Measurements from ENCODE around the gene UNC13C. TPM values are rescaled to one million over a fixed set of nuclear protein-coding genes. Genes with fewer than 3 reads are reported as not detected.

The UNC13C gene
- total RNA-seq, 4 donors from 2014 or later: 0.04 to 0.24 (median 0.22) TPM

- Histone ChIP-seq H3K27me3 (no peaks in the 10 kb centered on the region), H3K9me3 (peaks cover 4% of the 10 kb centered on the region), H3K36me3 (no peaks in the 10 kb centered on the region), H3K4me3 (no peak overlapping the region), H3K4me1 (no peaks in the 10 kb centered on the region), H3K27ac (no peak overlapping the region)
- WGBS: 100% methylated on average over 2 of the region's 4 CpGs
- DNase-seq (ENCODE audit: low spot score in 2 of 2): no peak
- TF ChIP-seq POLR2A (IDR thresholded peaks at IDR 0.05): no peak
- TF ChIP-seq CTCF (IDR thresholded peaks at IDR 0.05): no peak
- no peak for TF ChIP-seq POLR2AphosphoS5 (IDR thresholded peaks at IDR 0.05)
- TF ChIP-seq EP300 (IDR thresholded peaks at IDR 0.05): no peak
These were observed 249.3 kb downstream of the UNC13C start for GRCh38 chr15:54227569-54227968.

GRCh38 chr15:54250326-54250725, 272.1 kb downstream of the UNC13C start:
- WGBS: 63% methylated on average over 3 of the region's 3 CpGs
- no peak for DNase-seq (ENCODE audit: low spot score in 2 of 2)

GRCh38 chr15:54256190-54256589, 277.9 kb downstream of the UNC13C start:
- no peaks in the 10 kb centered on the region for H3K36me3 ChIP-seq
- H3K9me3 ChIP-seq: no peaks in the 10 kb centered on the region
- H3K27me3 ChIP-seq: no peaks in the 10 kb centered on the region
- TF ChIP-seq EP300 (IDR thresholded peaks at IDR 0.05): no peak
- TF ChIP-seq POLR2AphosphoS5 (IDR thresholded peaks at IDR 0.05): no peak
- no peak for TF ChIP-seq POLR2A (IDR thresholded peaks at IDR 0.05)
- no peak for TF ChIP-seq CTCF (IDR thresholded peaks at IDR 0.05)
- H3K4me1 ChIP-seq: no peaks in the 10 kb centered on the region
- no peak overlapping the region for H3K4me3 ChIP-seq
- WGBS: 97% methylated on average over 6 of the region's 6 CpGs
- H3K27ac ChIP-seq: no peak overlapping the region
- no peak for DNase-seq (ENCODE audit: low spot score in 2 of 2)

More at GRCh38 chr15:54250326-54250725, 272.1 kb downstream of the UNC13C start:
- no peak overlapping the region for H3K27ac ChIP-seq
- H3K4me1 ChIP-seq: no peaks in the 10 kb centered on the region
- H3K9me3 ChIP-seq: no peaks in the 10 kb centered on the region
- no peaks in the 10 kb centered on the region for H3K27me3 ChIP-seq
- TF ChIP-seq CTCF (IDR thresholded peaks at IDR 0.05) (no peak), EP300 (IDR thresholded peaks at IDR 0.05) (no peak), POLR2AphosphoS5 (IDR thresholded peaks at IDR 0.05) (no peak), POLR2A (IDR thresholded peaks at IDR 0.05) (no peak)
- no peaks in the 10 kb centered on the region for H3K36me3 ChIP-seq
- H3K4me3 ChIP-seq: no peak overlapping the region

- DNase-seq (ENCODE audit: low spot score in 2 of 2): no peak
- H3K4me3 ChIP-seq: no peak overlapping the region
- H3K9me3 ChIP-seq: no peaks in the 10 kb centered on the region
- no peaks in the 10 kb centered on the region for H3K27me3 ChIP-seq
- no peaks in the 10 kb centered on the region for H3K36me3 ChIP-seq
- H3K4me1 ChIP-seq: no peaks in the 10 kb centered on the region
- TF ChIP-seq CTCF (IDR thresholded peaks at IDR 0.05): no peak
- WGBS: 42% methylated on average over 3 of the region's 3 CpGs
- no peak overlapping the region for H3K27ac ChIP-seq
These were observed 295.7 kb downstream of the UNC13C start for GRCh38 chr15:54273928-54274327.

GRCh38 chr15:54277834-54278233, 299.6 kb downstream of the UNC13C start:
- no peak overlapping the region for H3K27ac ChIP-seq
- no peaks in the 10 kb centered on the region for H3K4me1 ChIP-seq
- H3K4me3 ChIP-seq: no peak overlapping the region
- H3K27me3 ChIP-seq: no peaks in the 10 kb centered on the region
- no peaks in the 10 kb centered on the region for H3K36me3 ChIP-seq
- WGBS: 83% methylated on average over 4 of the region's 4 CpGs
- TF ChIP-seq POLR2AphosphoS5 (IDR thresholded peaks at IDR 0.05): no peak
- no peak for TF ChIP-seq EP300 (IDR thresholded peaks at IDR 0.05)
- TF ChIP-seq POLR2A (IDR thresholded peaks at IDR 0.05): no peak
- TF ChIP-seq CTCF (IDR thresholded peaks at IDR 0.05): no peak
- no peak for DNase-seq (ENCODE audit: low spot score in 2 of 2)
- H3K9me3 ChIP-seq: no peaks in the 10 kb centered on the region
